Adrenal gland (tissue), 12 donors: ENCODE results near the gene IL1R2. TPM values are rescaled to one million over a fixed set of nuclear protein-coding genes. Genes with fewer than 3 reads are reported as not detected.

Experiments used
- DNase-seq, 7 donors: peaks; one replicate each; pipeline ENCODE4 v3.0.0-alpha.2; 2019 to 2020
- H3K27ac ChIP-seq, 5 donors: fragments of 200-600 bp; sonication (generic) in 4 of 5; 1 replicate in 3 of 5; 2 replicates in 2 of 5; pipeline versions ENCODE4 v1.5.1 to v1.8.0; 2016 to 2020; ENCODE audit warnings: mild to moderate bottlenecking in 1 of 5
- H3K27me3 ChIP-seq: fragments of 200-600 bp; 2 replicates; pipeline ENCODE4 v1.8.0; 2021
- H3K36me3 ChIP-seq, 2 donors: fragments of 200-600 bp; replicated peaks in 1 of 2; 1 replicate in 1 of 2; 2 replicates in 1 of 2; pipeline versions ENCODE4 v1.5.1 to v1.8.0; 2018 to 2022
- H3K4me1 ChIP-seq, 2 donors: fragments of 200-600 bp; replicated peaks in 1 of 2; 1 replicate in 1 of 2; 2 replicates in 1 of 2; pipeline versions ENCODE4 v1.5.1 to v1.8.0; 2018 to 2021
- H3K4me3 ChIP-seq, 4 donors: fragments of 200-600 bp; sonication (generic) in 3 of 4; one replicate each; pipeline ENCODE4 v1.5.1; 2016 to 2018
- H3K9me3 ChIP-seq, 3 donors: fragments of 200-600 bp; sonication (generic) in 1 of 3; replicated peaks in 1 of 3; 1 replicate in 2 of 3; 2 replicates in 1 of 3; pipeline versions ENCODE4 v1.5.1 to v1.8.0; 2016 to 2021
- CTCF ChIP-seq, 6 experiments: fragments of 450-650 bp in 4 of 6; fragments of 200-600 bp in 2 of 6; sonication (generic) in 1 of 6; IDR thresholded peaks; 1 replicate in 5 of 6; 2 replicates in 1 of 6; pipeline versions ENCODE4 v1.5.1 to v1.8.0; 2016 to 2021; ENCODE audit warnings: antibody characterized with exemption in 6 of 6, mild to moderate bottlenecking in 2 of 6, moderate library complexity in 1 of 6
- POLR2A ChIP-seq, 2 donors: fragments of 450-650 bp; IDR thresholded peaks; one replicate each; pipeline ENCODE4 v1.6.1; 2017; ENCODE audit warnings: antibody characterized with exemption in 2 of 2, mild to moderate bottlenecking in 2 of 2, moderate library complexity in 1 of 2
- WGBS, 4 donors: extraction: QIAGEN DNeasy Blood & Tissue Kit in 2 of 4; methylation state at CpG; one replicate each; pipeline versions ENCODE4 v1.1.5 to v1.1.7; 2013 to 2017; 5-methylcytosine and 5-hydroxymethylcytosine counted together
- intact Hi-C, 2 donors: fragments of 100-400 bp; cut with DNase I; formaldehyde crosslinking; loops; one replicate each; pipeline versions ENCODE4 v1.14.1 to v1.15.0; 2022 to 2023
- polyA plus RNA-seq, 3 donors: library from polyadenylated mRNA; stranded (reverse); fragments of 200-250 nt in 2 of 3; fragments of 350-450 nt in 1 of 3; fragmentation: Illumina TruSeq in 1 of 3; extraction: RNeasy Lipid Tissue Mini Kit (QIAGEN cat#74804) in 1 of 3; gene quantifications; one replicate each; pipeline ENCODE4 v1.2.3, GENCODE V29; 2013 to 2014
- total RNA-seq, 9 donors: library from RNA; depleted of rRNA in 4 of 9; stranded (reverse); fragments of >200 nt in 4 of 9; fragments of 120-200 nt in 1 of 9; fragmentation: NEBNext Ultra II Directional in 1 of 9; extraction: Animal tissue kit (Norgen Biotek cat#: 25700) in 1 of 9; gene quantifications; one replicate each; pipeline versions ENCODE4 v1.1.0 to v1.2.4, GENCODE V29; 2013 to 2023
- donor health status: healthy with polysubstance abuse.
- donor health status: Bipolar disorder and iron deficiency.
- donor health status: DM: yes; HTN: yes; CAD: no.
- donor health status: DM: no; HTN: no; CAD: no.
- donor health status: DM: no; HTN: no; CAD: no.
- donor health status: DM: yes; HTN: yes; CAD: no.

IL1R2 gene
- total and polyA plus RNA-seq, 12 donors: 4.5 to 26.0 (median 12.2) TPM

- intact Hi-C loops: loop anchor here in 1 of 2 donors (5.0 kb wide), 1 partner anchor 34 kb away; no protein-coding TSS in a partner anchor
- no peaks in the 10 kb centered on the region for H3K36me3 ChIP-seq
- no peaks in the 10 kb centered on the region for H3K9me3 ChIP-seq
- no peak for TF ChIP-seq POLR2A (IDR thresholded peaks at IDR 0.05)
- H3K27ac ChIP-seq: peak overlapping the region in 3 of 5 donors; percentile 18 to 50 (median 33)
- WGBS, 4 donors: 57 to 82% (median 71%) methylated on average over 10 of the region's 10 CpGs
- DNase-seq: peak in 5 of 7 donors; percentile 40 to 67 (median 59)
- no peak overlapping the region for H3K4me3 ChIP-seq
- no peaks in the 10 kb centered on the region for H3K27me3 ChIP-seq
- peaks cover 16 to 46% of the 10 kb centered on the region in 2 donors for H3K4me1 ChIP-seq
Observed at GRCh38 chr2:102033031-102033749, 41.4 kb downstream of the IL1R2 start.

GRCh38 chr2:102033750-102034682, 42.3 kb downstream of the IL1R2 start:
- WGBS, 4 donors: 74 to 78% (median 76%) methylated on average over 8 to 9 of the region's 9 CpGs

GRCh38 chr2:102034683-102035548, 43.2 kb downstream of the IL1R2 start:
- intact Hi-C loops: loop anchor here in 1 of 2 donors (5.0 kb wide), 1 partner anchor 32 kb away; no protein-coding TSS in a partner anchor
- no peaks in the 10 kb centered on the region for H3K27me3 ChIP-seq
- no peak overlapping the region for H3K4me3 ChIP-seq
- no peak for DNase-seq
- H3K9me3 ChIP-seq: no peaks in the 10 kb centered on the region
- peaks cover 17 to 36% of the 10 kb centered on the region in 2 donors for H3K4me1 ChIP-seq
- TF ChIP-seq CTCF (IDR thresholded peaks at IDR 0.05) (no peak), POLR2A (IDR thresholded peaks at IDR 0.05) (no peak)
- no peaks in the 10 kb centered on the region for H3K36me3 ChIP-seq
- 68 to 84% (median 81%) methylated on average over 14 of the region's 14 CpGs for WGBS, 4 donors
- H3K27ac ChIP-seq: no peak overlapping the region

More at GRCh38 chr2:102033750-102034682, 42.3 kb downstream of the IL1R2 start:
- Histone ChIP-seq H3K27ac (peak overlapping the region in 3 of 5 donors; percentile 18 to 36 (median 33)), H3K27me3 (no peaks in the 10 kb centered on the region), H3K4me1 (peaks cover 17 to 37% of the 10 kb centered on the region in 2 donors), H3K4me3 (no peak overlapping the region), H3K9me3 (no peaks in the 10 kb centered on the region), H3K36me3 (no peaks in the 10 kb centered on the region)
- intact Hi-C loops: loop anchor here in 1 of 2 donors (5.0 kb wide), 1 partner anchor 33 kb away; no protein-coding TSS in a partner anchor
- TF ChIP-seq CTCF (IDR thresholded peaks at IDR 0.05): no peak
- no peak for TF ChIP-seq POLR2A (IDR thresholded peaks at IDR 0.05)
- DNase-seq: no peak

GRCh38 chr2:102037681-102038080, 45.9 kb downstream of the IL1R2 start:
- WGBS, 4 donors: 30 to 42% (median 38%) methylated on average over 8 of the region's 8 CpGs
- DNase-seq: peak in 1 of 7 donors; percentile 51
- Histone ChIP-seq H3K9me3 (no peaks in the 10 kb centered on the region), H3K4me1 (peaks cover 29 to 40% of the 10 kb centered on the region in 2 donors), H3K4me3 (no peak overlapping the region), H3K27me3 (no peaks in the 10 kb centered on the region), H3K36me3 (no peaks in the 10 kb centered on the region), H3K27ac (peak overlapping the region in 3 of 5 donors; percentile 52 to 77 (median 72))
- intact Hi-C loops: no loop called here
- TF ChIP-seq CTCF (IDR thresholded peaks at IDR 0.05): no peak
- TF ChIP-seq POLR2A (IDR thresholded peaks at IDR 0.05): no peak
